Esophagus muscularis mucosa (tissue), 4 donors: ENCODE measurements around the gene NPAS3. TPM values are rescaled to one million over a fixed set of nuclear protein-coding genes. Genes with fewer than 3 reads are reported as not detected.

ENCODE experiments used
- DNase-seq: peaks from one replicate; pipeline ENCODE4 v3.0.0-alpha.2; 2017; ENCODE audit errors: extremely low spot score
- H3K27ac ChIP-seq, 4 donors: fragments of 200-600 bp; sonication (generic); replicated peaks in 1 of 4; 1 replicate in 3 of 4; 2 replicates in 1 of 4; pipeline ENCODE4 v1.5.1; 2016 to 2019; ENCODE audit warnings: mild to moderate bottlenecking in 1 of 4
- H3K27me3 ChIP-seq, 4 donors: fragments of 200-600 bp; sonication (generic); one replicate each; pipeline versions ENCODE4 v1.5.1 to v1.6.0; 2016 to 2019
- H3K36me3 ChIP-seq, 4 donors: fragments of 200-600 bp; sonication (generic); one replicate each; pipeline ENCODE4 v1.5.1; 2016 to 2019
- H3K4me1 ChIP-seq, 4 donors: fragments of 200-600 bp; sonication (generic); one replicate each; pipeline ENCODE4 v1.5.1; 2016 to 2019
- H3K4me3 ChIP-seq, 4 donors: fragments of 200-600 bp; sonication (generic); 1 replicate in 2 of 4; 2 replicates in 2 of 4; pipeline ENCODE4 v1.5.1; 2016 to 2019; ENCODE audit warnings: mild to moderate bottlenecking in 4 of 4, moderate library complexity in 1 of 4
- H3K9me3 ChIP-seq, 4 donors: fragments of 200-600 bp; sonication (generic); 1 replicate in 3 of 4; 2 replicates in 1 of 4; pipeline ENCODE4 v1.5.1; 2016 to 2019
- EP300 ChIP-seq: sonication (generic); formaldehyde crosslinking; IDR thresholded peaks from one replicate; pipeline ENCODE4 v1.6.1; 2017; ENCODE audit warnings: antibody characterized with exemption
- POLR2A ChIP-seq: fragments of 450-650 bp; IDR thresholded peaks from one replicate; pipeline ENCODE4 v1.6.1; 2017; ENCODE audit warnings: antibody characterized with exemption, moderate library complexity, mild to moderate bottlenecking, low read depth
- POLR2AphosphoS5 ChIP-seq, 2 donors: sonication (generic); formaldehyde crosslinking; IDR thresholded peaks; one replicate each; pipeline ENCODE4 v1.6.1; 2017; ENCODE audit warnings: antibody characterized with exemption in 2 of 2
- WGBS: methylation state at CpG from one replicate; pipeline ENCODE4 v1.1.5; 2018; 5-methylcytosine and 5-hydroxymethylcytosine counted together
- intact Hi-C: fragments of 100-400 bp; cut with DNase I; formaldehyde crosslinking; loops from one replicate; pipeline ENCODE4 v1.15.1; 2023
- total RNA-seq, 4 donors: library from RNA; depleted of rRNA; stranded (reverse); fragments of >200 nt; gene quantifications; one replicate each; pipeline versions ENCODE4 v1.1.0 to v1.2.1, GENCODE V29; 2016
- TF ChIP-seq, protein P1 (sequence below), 3 experiments: fragments of 200-600 bp in 2 of 3; fragments of 450-650 bp in 1 of 3; sonication (generic) in 2 of 3; IDR thresholded peaks; one replicate each; pipeline ENCODE4 v1.5.1; 2017 to 2019; ENCODE audit warnings: antibody characterized with exemption in 3 of 3, mild to moderate bottlenecking in 2 of 3, moderate library complexity in 1 of 3

NPAS3 gene
- total RNA-seq, 4 donors from 2014 or later: 3.3 to 7.3 (median 5.8) TPM

DNA sequence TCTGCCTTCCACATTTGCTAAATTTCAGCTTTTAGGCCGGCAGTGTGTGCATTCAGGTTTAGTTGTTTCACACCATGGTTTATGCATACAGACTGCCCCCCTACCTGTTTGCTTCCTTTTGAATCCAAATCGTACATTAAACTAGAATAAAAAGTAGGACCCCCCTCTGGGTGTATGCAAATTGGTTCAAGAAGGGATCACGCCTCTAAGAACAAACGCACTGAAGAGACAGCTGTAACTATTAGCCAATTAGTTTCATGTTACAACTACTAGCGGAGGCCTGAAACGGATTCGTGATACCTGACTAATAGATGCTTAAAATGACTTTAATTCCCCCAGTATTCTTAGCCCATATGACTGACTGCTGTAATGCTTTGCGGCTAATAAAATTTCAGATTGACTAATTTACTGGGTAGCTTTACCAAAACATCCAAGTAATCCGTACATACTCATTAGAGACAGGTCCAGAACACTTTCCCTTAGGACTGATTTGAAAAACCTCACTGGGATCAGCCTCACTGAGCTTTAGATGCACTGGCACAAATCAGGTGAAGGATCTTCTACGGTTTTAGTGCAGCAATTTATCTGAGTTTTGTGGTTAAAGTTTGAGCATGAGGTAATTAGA is 411.8 kb downstream of the NPAS3 start:
- Histone ChIP-seq H3K27ac (no peak overlapping the region), H3K27me3 (no peaks in the 10 kb centered on the region), H3K9me3 (no peaks in the 10 kb centered on the region), H3K4me3 (no peak overlapping the region), H3K4me1 (peaks cover 0 to 13% (median 4%) of the 10 kb centered on the region in 4 donors), H3K36me3 (no peaks in the 10 kb centered on the region)
- DNase-seq: no peak
- WGBS: 92% methylated on average over 10 of the region's 10 CpGs
- TF ChIP-seq POLR2A (no peak), POLR2AphosphoS5 (IDR thresholded peaks at IDR 0.05) (no peak), EP300 (no peak)
- TF ChIP-seq, protein P1, sequence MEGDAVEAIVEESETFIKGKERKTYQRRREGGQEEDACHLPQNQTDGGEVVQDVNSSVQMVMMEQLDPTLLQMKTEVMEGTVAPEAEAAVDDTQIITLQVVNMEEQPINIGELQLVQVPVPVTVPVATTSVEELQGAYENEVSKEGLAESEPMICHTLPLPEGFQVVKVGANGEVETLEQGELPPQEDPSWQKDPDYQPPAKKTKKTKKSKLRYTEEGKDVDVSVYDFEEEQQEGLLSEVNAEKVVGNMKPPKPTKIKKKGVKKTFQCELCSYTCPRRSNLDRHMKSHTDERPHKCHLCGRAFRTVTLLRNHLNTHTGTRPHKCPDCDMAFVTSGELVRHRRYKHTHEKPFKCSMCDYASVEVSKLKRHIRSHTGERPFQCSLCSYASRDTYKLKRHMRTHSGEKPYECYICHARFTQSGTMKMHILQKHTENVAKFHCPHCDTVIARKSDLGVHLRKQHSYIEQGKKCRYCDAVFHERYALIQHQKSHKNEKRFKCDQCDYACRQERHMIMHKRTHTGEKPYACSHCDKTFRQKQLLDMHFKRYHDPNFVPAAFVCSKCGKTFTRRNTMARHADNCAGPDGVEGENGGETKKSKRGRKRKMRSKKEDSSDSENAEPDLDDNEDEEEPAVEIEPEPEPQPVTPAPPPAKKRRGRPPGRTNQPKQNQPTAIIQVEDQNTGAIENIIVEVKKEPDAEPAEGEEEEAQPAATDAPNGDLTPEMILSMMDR (IDR thresholded peaks at IDR 0.05): no peak
- intact Hi-C loops: no loop called here

GRCh38 chr14:33352821-33353220 is 414.1 kb downstream of the NPAS3 start:
- intact Hi-C loops: no loop called here
- TF ChIP-seq EP300 (no peak), POLR2AphosphoS5 (IDR thresholded peaks at IDR 0.05) (no peak), POLR2A (no peak)
- TF ChIP-seq, protein P1 (IDR thresholded peaks at IDR 0.05): no peak
- no peaks in the 10 kb centered on the region for H3K27me3 ChIP-seq
- peaks cover 0 to 13% (median 4%) of the 10 kb centered on the region in 4 donors for H3K4me1 ChIP-seq
- no peaks in the 10 kb centered on the region for H3K36me3 ChIP-seq
- no peak overlapping the region for H3K4me3 ChIP-seq
- DNase-seq: no peak
- H3K9me3 ChIP-seq: no peaks in the 10 kb centered on the region
- H3K27ac ChIP-seq: no peak overlapping the region

DNA sequence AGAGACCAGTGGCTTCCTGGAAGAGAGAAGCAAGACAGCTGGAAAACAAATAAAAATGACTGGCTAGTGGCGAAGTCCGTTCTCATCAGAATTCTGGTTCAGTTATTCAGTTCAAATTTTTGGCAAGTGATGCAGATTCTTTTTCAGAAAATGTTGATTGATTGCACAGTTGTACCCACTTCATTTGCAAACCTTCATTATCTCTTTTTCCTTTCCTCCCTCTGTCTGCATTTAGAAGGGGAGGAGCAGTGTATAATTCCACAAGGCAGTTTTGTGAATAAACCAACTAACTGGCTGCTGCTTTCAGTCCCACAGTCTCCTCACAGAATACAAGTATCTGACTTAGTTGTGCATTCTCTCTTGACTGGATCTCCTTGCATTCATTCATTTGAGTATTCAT is 417.5 kb downstream of the NPAS3 start:
- no peaks in the 10 kb centered on the region for H3K9me3 ChIP-seq
- no peak for DNase-seq
- no peak overlapping the region for H3K4me3 ChIP-seq
- 88% methylated on average over 2 of the region's 2 CpGs for WGBS
- H3K4me1 ChIP-seq: peaks cover 0 to 13% (median 4%) of the 10 kb centered on the region in 4 donors
- no peak overlapping the region for H3K27ac ChIP-seq
- H3K27me3 ChIP-seq: no peaks in the 10 kb centered on the region
- no peaks in the 10 kb centered on the region for H3K36me3 ChIP-seq
- TF ChIP-seq POLR2A (no peak), POLR2AphosphoS5 (IDR thresholded peaks at IDR 0.05) (no peak), EP300 (no peak)
- TF ChIP-seq, protein P1 (IDR thresholded peaks at IDR 0.05): no peak
- intact Hi-C loops: no loop called here

DNA sequence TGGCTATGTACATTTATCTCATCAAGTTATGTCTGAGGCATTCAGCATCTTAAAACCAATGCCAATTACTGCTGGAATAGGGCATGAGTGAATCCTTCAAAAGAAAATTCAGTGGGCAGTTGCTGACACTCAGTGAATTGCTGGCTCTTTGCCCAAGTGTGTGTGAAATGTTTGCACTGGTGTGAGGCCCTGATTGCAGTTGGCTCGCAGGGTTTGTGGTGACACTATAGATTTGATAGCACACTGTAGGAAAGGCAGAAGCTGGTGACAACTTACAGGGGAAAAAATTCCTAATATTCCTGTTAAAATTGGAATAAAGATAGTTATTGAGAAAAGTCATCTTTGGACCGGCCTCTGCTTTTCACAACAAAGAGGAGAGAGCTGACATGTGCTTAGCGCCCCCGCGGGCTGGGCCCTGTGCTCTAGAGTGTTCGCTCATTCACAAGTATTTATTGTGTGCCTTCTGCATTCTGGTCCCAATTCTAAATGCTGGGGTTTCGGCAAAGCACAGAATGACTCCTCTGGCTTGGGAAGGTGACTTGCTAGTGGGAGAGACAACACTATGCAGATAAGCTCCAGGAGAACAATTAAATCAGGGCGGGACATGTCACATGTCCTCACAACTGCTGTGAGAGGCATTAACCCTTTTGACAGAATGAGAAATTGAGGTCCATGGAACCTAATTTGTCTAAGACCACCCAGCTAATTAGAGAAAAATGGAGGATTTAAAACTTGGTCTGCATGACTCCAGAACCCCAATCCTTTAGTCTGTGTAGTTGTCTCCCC is 418.7 kb downstream of the NPAS3 start:
- Histone ChIP-seq H3K36me3 (no peaks in the 10 kb centered on the region), H3K27me3 (no peaks in the 10 kb centered on the region), H3K4me3 (no peak overlapping the region), H3K9me3 (no peaks in the 10 kb centered on the region), H3K4me1 (peaks cover 0 to 11% (median 3%) of the 10 kb centered on the region in 4 donors), H3K27ac (no peak overlapping the region)
- no peak for TF ChIP-seq EP300
- TF ChIP-seq, protein P1 (IDR thresholded peaks at IDR 0.05): no peak
- TF ChIP-seq POLR2AphosphoS5 (IDR thresholded peaks at IDR 0.05): no peak
- 94% methylated on average over 8 of the region's 8 CpGs for WGBS
- intact Hi-C loops: no loop called here
- no peak for DNase-seq
